HG03378 (cell line): ENCODE measurements around the gene EVA1C.
"Not testable (repeated sequence)": the region's sequence is repeated elsewhere in the genome, so short reads cannot be mapped to it uniquely, and the experiment has no call there.

Source experiments
- ATAC-seq: cut with Tn5 transposase; IDR thresholded peaks from one replicate; pipeline ENCODE4 v1.9.1; 2021; ENCODE audit warnings: mild to moderate bottlenecking, moderate library complexity; ENCODE audit not compliant: unreplicated experiment

Gene EVA1C

GRCh38 chr21:32423320-32424190 lies 11.0 kb downstream of the EVA1C start:
- no peak for ATAC-seq

- ATAC-seq, result no peak
Measured at GRCh38 chr21:32424191-32424535, 11.7 kb downstream of the EVA1C start.

- no peak for ATAC-seq
Measured at GRCh38 chr21:32424674-32425073, 12.2 kb downstream of the EVA1C start.

- ATAC-seq, result no peak
Measured at GRCh38 chr21:32425628-32426027, 13.1 kb downstream of the EVA1C start.

GRCh38 chr21:32426066-32426465 lies 13.6 kb downstream of the EVA1C start:
- no peak for ATAC-seq

GRCh38 chr21:32426592-32427051 lies 14.1 kb downstream of the EVA1C start:
- ATAC-seq, result no peak

- no peak for ATAC-seq
Measured at GRCh38 chr21:32427958-32428623, 15.6 kb downstream of the EVA1C start.

GRCh38 chr21:32432982-32433660 lies 20.6 kb downstream of the EVA1C start:
- ATAC-seq, result not testable (repeated sequence)

GRCh38 chr21:32437729-32438128 lies 25.2 kb downstream of the EVA1C start:
- no peak for ATAC-seq

GRCh38 chr21:32442566-32443318 lies 30.2 kb downstream of the EVA1C start:
- ATAC-seq, result no peak

- no peak for ATAC-seq
Measured at GRCh38 chr21:32445101-32445500, 32.6 kb downstream of the EVA1C start.

GRCh38 chr21:32446440-32446839 lies 33.9 kb downstream of the EVA1C start:
- ATAC-seq, result not testable (repeated sequence)

- no peak for ATAC-seq
Measured at GRCh38 chr21:32447224-32447623, 34.7 kb downstream of the EVA1C start.

GRCh38 chr21:32448803-32449594 lies 36.5 kb downstream of the EVA1C start:
- ATAC-seq, result no peak

- not testable (repeated sequence) for ATAC-seq
Measured at GRCh38 chr21:32450881-32451701, 38.6 kb downstream of the EVA1C start.

GRCh38 chr21:32452191-32452590 lies 39.7 kb downstream of the EVA1C start:
- not testable (repeated sequence) for ATAC-seq

GRCh38 chr21:32452641-32453040 lies 40.1 kb downstream of the EVA1C start:
- no peak for ATAC-seq

- no peak for ATAC-seq
Measured at GRCh38 chr21:32455548-32455947, 43.0 kb downstream of the EVA1C start.

GRCh38 chr21:32456497-32456918 lies 44.0 kb downstream of the EVA1C start:
- no peak for ATAC-seq
